Activated naive CD4-positive, alpha-beta T cell treated with anti-CD3 and anti-CD28 coated beads, Interleukin-2, amount 10 ng/mL, durations not matched to agents 7 days and 5 days (primary cell): ENCODE results near the gene TMEM43.
A peak's percentile ranks its signal among the peaks of the same experiment; 100 is the strongest.
"Not testable (repeated sequence)": the region's sequence is repeated elsewhere in the genome, so short reads cannot be mapped to it uniquely, and the experiment has no call there.

ENCODE experiments used
- CTCF ChIA-PET: fragments of 350-600 bp; sonication (Branson Sonifier 250); formaldehyde crosslinking; loops from one replicate; lab custom pipeline; 2021; ENCODE audit warnings: antibody characterized with exemption; lab: Charles Lee
- DNase-seq: peaks from one replicate; pipeline ENCODE4 v3.0.0-alpha.2; 2020
- H3K27ac Mint-ChIP-seq: one replicate; pipeline ENCODE4 v1.8.0; 2021; ENCODE audit warnings: mild to moderate bottlenecking, moderate library complexity, mixed read lengths
- H3K27me3 Mint-ChIP-seq: one replicate; pipeline ENCODE4 v1.8.0; 2021; ENCODE audit warnings: mild to moderate bottlenecking, mixed read lengths
- H3K36me3 Mint-ChIP-seq: one replicate; pipeline ENCODE4 v1.8.0; 2021; ENCODE audit warnings: mixed read lengths
- H3K4me1 Mint-ChIP-seq: one replicate; pipeline ENCODE4 v1.8.0; 2021; ENCODE audit warnings: mixed read lengths
- H3K4me3 Mint-ChIP-seq: one replicate; pipeline ENCODE4 v1.8.0; 2021; ENCODE audit warnings: mild to moderate bottlenecking, moderate library complexity, mixed read lengths
- H3K9me3 Mint-ChIP-seq: one replicate; pipeline ENCODE4 v1.8.0; 2021; ENCODE audit warnings: mixed read lengths

TMEM43 gene, protein sequence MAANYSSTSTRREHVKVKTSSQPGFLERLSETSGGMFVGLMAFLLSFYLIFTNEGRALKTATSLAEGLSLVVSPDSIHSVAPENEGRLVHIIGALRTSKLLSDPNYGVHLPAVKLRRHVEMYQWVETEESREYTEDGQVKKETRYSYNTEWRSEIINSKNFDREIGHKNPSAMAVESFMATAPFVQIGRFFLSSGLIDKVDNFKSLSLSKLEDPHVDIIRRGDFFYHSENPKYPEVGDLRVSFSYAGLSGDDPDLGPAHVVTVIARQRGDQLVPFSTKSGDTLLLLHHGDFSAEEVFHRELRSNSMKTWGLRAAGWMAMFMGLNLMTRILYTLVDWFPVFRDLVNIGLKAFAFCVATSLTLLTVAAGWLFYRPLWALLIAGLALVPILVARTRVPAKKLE

DNA sequence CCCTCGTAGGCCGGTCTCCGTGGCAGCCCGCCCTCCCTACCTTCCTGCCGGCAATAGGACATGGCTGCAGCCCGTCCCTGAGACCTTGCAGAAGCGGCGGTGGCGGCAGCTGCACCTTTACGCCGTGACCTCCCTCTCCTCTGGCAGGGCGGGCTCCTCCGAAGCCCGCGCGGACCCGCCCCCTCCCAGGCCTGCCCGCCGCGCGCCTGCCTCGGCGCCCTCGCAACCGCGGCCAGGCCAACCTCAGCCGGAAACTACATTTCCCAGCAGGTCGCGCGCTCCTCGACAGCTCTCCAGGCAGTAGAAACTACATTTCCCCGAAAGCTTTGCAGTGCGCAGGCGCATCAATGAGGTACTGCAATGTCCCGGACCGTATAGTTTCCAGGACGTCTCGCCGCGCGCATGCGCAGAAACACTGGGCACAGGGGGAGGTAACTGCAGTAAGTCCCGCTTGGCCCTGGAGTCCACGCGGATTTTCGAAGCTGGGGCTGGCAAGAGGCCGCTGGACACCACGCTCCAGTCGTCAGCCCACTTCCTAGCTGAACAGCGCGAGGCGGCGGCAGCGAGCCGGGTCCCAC lies at the start of gene TMEM43, which contains the start of gene CHCHD4:
Gene TMEM43, plus strand, starts transcription at position 438 of the 578 bp plus-strand sequence. CDS start 142 bp downstream, outside the sequence.
Gene CHCHD4, minus strand, starts transcription at position 256 of the 578 bp plus-strand sequence. Its CDS starts 194 bp downstream, at position 62.
- no peaks in the 10 kb centered on the region for H3K27me3 Mint-ChIP-seq
- H3K9me3 Mint-ChIP-seq: no peaks in the 10 kb centered on the region
- peaks cover 43% of the 10 kb centered on the region for H3K36me3 Mint-ChIP-seq
- CTCF ChIA-PET: interaction anchor here (0.7 to 3.6 kb wide), 5 partner anchors 11 to 228 kb away, joined by 3 to 22 read pairs (median 15); partner anchors contain the start of genes LSM3 and XPC
- DNase-seq: peak; percentile 99
- H3K27ac Mint-ChIP-seq: peak within 1 kb of the TSS; percentile 95
- H3K4me3 Mint-ChIP-seq: peak within 1 kb of the TSS; percentile 95
- H3K4me1 Mint-ChIP-seq: peaks cover 55% of the 10 kb centered on the region

DNA sequence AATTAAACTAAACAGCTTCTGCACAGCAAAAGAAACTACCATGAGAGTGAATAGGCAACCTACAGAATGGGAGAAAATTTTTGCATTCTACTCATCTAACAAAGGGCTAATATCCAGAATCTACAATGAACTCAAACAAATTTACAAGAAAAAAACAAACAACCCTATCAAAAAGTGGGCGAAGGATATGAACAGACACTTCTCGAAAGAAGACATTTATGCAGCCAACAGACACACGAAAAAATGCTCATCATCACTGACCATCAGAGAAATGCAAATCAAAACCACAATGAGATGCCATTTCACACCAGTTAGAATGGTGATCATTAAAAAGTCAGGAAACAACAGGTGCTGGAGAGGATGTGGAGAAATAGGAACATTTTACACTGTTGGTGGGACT lies 49.6 kb upstream of the TMEM43 start:
- H3K27ac Mint-ChIP-seq, H3K4me1 Mint-ChIP-seq, DNase-seq, H3K27me3 Mint-ChIP-seq, H3K36me3 Mint-ChIP-seq, CTCF ChIA-PET, H3K4me3 Mint-ChIP-seq: not testable (repeated sequence)
- peaks cover 13% of the 10 kb centered on the region for H3K9me3 Mint-ChIP-seq

DNA sequence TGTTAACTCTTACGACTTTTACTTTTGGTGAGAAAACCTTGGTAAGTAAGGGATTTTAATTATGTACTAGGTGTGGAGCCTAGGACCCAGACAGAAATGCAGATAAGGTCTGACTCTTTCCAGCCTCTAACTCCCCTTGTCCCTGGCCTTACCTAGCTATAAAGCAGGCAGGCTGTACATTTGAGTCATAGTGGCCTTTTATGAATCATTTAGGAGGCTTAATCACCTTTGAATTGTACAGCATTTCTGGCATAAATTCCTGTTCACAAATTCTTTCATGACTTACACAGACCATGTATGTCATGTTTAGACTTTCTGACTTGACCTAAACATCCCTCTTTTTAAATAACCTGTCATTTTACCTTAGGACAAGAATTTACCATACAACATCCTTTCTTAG lies 47.5 kb upstream of the TMEM43 start:
- Mint-ChIP-seq H3K4me3 (no peak overlapping the region), H3K27me3 (peaks cover 5% of the 10 kb centered on the region), H3K27ac (no peak overlapping the region), H3K9me3 (peaks cover 15% of the 10 kb centered on the region), H3K4me1 (peaks cover 4% of the 10 kb centered on the region), H3K36me3 (no peaks in the 10 kb centered on the region)
- DNase-seq: no peak
- CTCF ChIA-PET: no interaction called here

DNA sequence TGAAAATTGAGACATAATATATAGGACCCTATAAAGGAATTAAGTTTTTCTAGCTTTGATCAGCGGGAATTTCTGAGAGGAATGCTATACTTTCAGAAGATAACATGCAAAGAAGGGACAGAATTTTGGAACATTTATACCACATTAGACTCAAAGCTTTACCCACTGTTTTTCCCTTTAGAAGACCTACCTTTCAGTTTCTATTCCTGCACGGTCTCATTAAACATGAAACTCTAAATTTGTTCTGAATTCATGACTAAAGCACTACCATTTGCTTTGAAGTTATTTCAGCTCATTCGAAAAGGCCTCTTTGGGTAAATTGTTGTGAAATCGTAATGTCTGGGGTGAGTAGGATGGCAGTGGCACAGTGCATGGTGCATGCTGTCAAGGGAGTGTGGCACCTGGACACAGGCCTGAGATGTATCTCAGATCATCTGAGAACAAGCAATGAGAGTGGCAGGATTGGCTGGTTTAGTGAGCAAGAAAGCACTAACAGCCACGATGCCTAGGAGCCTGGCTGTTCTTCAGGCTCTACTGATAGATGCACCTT lies 42.7 kb upstream of the TMEM43 start:
- H3K9me3 Mint-ChIP-seq: peaks cover 13% of the 10 kb centered on the region
- H3K27ac Mint-ChIP-seq: peak overlapping the region; percentile 6
- CTCF ChIA-PET: interaction anchor here (1.1 kb wide), 1 partner anchor 15 kb away, joined by 3 read pairs; no protein-coding TSS in a partner anchor

DNA sequence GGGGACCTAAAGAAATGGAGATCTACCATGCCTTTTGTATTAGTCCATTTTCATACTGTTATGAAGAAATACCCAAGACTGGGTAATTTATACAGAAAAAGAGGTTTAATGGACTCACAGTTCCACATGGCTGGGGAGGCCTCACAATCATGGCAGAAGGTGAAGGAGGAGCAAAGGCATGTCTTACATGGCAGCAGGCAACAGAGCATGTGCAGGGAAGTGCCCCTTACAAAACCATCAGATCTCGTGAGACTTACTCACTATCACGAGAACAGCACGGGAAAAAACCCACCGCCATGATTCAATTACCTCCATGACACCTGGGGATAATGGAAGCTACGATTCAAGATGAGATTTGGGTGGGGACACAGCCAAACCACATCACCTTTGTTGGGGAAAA lies 37.4 kb upstream of the TMEM43 start:
- DNase-seq, H3K36me3 Mint-ChIP-seq, H3K27me3 Mint-ChIP-seq, H3K4me1 Mint-ChIP-seq, H3K27ac Mint-ChIP-seq, H3K4me3 Mint-ChIP-seq, H3K9me3 Mint-ChIP-seq, CTCF ChIA-PET: not testable (repeated sequence)

More for the DNA sequence above, 42.7 kb upstream of the TMEM43 start:
- H3K27me3 Mint-ChIP-seq: peaks cover 10% of the 10 kb centered on the region
- H3K36me3 Mint-ChIP-seq: no peaks in the 10 kb centered on the region
- H3K4me3 Mint-ChIP-seq: no peak overlapping the region
- DNase-seq: no peak
- peaks cover 6% of the 10 kb centered on the region for H3K4me1 Mint-ChIP-seq

DNA sequence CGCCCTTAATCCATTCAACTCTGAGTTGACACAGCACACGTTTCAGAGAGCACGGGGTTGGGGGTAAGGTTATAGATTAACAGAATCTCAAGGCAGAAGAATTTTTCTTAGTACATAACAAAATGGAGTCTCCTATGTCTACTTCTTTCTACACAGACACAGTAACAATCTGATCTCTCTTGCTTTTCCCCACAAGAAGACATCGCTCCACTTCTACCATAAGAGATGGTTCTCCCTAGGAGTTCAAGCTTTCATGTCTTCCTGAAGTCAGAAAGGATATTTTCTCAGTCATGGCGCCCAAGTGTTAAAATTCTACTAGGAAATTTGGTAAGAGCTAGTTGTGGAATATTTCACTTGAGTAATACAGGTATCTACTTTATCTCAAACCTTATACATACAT lies 32.9 kb upstream of the TMEM43 start:
- H3K9me3 Mint-ChIP-seq, H3K4me1 Mint-ChIP-seq, H3K36me3 Mint-ChIP-seq, DNase-seq, CTCF ChIA-PET, H3K27ac Mint-ChIP-seq, H3K4me3 Mint-ChIP-seq: not testable (repeated sequence)
- H3K27me3 Mint-ChIP-seq: peaks cover 12% of the 10 kb centered on the region

DNA sequence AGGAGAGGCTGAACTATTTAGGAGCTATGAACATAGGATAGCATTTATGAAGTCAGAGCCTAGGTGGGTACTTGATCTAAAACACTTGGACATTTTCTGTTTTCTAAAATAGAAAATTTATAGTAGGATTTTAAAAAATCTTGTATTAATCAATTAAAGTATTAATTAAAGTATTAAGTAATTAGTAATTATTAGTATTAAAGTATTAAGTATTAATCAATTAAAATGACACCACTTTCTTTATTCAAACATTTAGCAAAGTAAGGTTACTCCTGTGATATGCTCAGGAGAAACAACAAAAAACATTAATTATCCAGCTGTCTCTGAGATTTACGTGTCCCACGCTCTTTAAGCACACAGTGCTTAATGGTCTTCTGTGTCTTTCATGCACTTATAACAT lies 32.4 kb upstream of the TMEM43 start:
- Mint-ChIP-seq H3K9me3 (peaks cover 4% of the 10 kb centered on the region), H3K27ac (no peak overlapping the region), H3K4me1 (no peaks in the 10 kb centered on the region), H3K36me3 (no peaks in the 10 kb centered on the region), H3K27me3 (peaks cover 11% of the 10 kb centered on the region), H3K4me3 (no peak overlapping the region)
- CTCF ChIA-PET: no interaction called here
- DNase-seq: no peak

DNA sequence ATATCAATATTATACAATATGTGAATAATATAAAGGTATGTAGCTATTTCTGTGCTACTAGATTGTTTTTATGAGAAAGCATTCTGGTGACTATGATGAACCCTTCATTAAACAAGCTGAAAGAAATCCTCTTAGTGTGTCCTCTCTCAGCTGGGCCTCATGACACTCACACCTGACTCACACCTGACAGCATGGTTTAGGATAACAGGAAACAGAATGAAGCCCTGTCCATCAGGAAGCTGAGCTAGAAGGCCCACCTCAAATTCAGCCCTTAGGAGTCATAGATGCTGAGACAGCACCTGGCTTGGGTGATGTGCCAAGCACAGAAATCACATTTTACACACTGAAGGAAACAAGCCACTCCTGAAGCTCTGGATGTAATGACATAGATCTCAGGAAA lies 31.0 kb upstream of the TMEM43 start:
- Mint-ChIP-seq H3K27ac (no peak overlapping the region), H3K36me3 (no peaks in the 10 kb centered on the region), H3K27me3 (peaks cover 11% of the 10 kb centered on the region), H3K4me3 (no peak overlapping the region), H3K4me1 (no peaks in the 10 kb centered on the region), H3K9me3 (peaks cover 1% of the 10 kb centered on the region)
- DNase-seq: no peak
- CTCF ChIA-PET: no interaction called here

DNA sequence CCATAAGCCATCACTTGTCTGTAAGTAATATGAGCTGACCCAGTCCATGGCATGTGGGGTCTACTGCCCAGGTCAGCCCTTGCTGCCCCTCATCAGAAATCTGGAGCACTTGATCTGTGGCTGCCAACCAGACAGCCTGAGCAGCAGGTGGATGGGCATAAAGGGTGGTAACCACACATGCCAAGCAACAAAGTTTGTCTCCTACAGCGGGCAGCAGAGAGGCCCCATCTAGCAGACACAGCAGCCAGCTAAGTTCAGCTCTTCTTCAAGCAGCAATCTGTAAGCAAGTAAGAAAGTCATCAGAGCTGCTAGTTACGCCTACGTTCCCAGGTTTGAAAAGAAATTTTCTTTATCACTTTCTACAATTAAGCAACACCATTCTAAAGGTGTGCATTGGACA lies 28.1 kb upstream of the TMEM43 start:
- DNase-seq: no peak
- H3K4me1 Mint-ChIP-seq: no peaks in the 10 kb centered on the region
- CTCF ChIA-PET: interaction anchor here (0.9 kb wide), 1 partner anchor 15 kb away, joined by 3 read pairs; no protein-coding TSS in a partner anchor
- H3K27me3 Mint-ChIP-seq: peaks cover 7% of the 10 kb centered on the region
- H3K9me3 Mint-ChIP-seq: peaks cover 1% of the 10 kb centered on the region
- no peaks in the 10 kb centered on the region for H3K36me3 Mint-ChIP-seq
- no peak overlapping the region for H3K4me3 Mint-ChIP-seq
- no peak overlapping the region for H3K27ac Mint-ChIP-seq

DNA sequence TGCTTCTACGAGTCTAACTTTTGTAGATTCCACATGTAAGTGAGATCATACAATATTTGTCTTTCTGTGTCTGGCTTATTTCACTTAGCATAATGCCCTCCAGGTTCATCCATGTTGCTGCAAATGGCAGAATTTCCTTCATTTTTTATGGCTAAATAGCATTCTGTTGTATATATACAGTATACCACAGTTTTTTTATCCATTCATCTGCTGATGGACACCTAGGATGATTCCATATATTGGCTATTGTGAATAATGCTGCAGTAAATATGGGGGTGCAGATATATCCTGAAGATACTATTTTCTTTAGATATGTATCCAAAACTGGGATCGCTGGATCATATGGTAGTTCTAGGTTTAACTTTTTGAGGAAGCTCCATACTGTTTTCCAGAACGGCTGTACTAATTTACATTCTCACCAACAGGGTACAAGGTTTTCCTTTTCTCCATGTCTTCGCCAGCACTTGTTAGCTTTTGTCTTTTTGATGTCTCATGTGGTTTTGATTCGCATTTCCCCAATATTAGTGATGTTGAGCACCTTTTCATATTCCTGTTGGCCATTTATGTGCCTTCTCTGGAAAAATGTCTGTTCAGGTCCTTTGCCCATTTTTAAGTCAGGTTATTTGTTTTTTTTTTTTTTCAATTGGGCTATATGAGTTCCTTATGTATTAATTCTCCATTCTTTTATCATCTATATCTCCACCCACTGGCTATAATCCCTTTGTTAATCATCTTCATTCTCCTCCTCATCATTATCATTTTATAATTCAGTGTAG lies 27.0 kb upstream of the TMEM43 start:
- DNase-seq: no peak
- Mint-ChIP-seq H3K9me3 (peaks cover 1% of the 10 kb centered on the region), H3K4me3 (no peak overlapping the region), H3K27me3 (peaks cover 7% of the 10 kb centered on the region), H3K27ac (no peak overlapping the region), H3K36me3 (no peaks in the 10 kb centered on the region), H3K4me1 (no peaks in the 10 kb centered on the region)
- CTCF ChIA-PET: interaction anchor here (0.9 kb wide), 1 partner anchor 16 kb away, joined by 3 read pairs; no protein-coding TSS in a partner anchor

DNA sequence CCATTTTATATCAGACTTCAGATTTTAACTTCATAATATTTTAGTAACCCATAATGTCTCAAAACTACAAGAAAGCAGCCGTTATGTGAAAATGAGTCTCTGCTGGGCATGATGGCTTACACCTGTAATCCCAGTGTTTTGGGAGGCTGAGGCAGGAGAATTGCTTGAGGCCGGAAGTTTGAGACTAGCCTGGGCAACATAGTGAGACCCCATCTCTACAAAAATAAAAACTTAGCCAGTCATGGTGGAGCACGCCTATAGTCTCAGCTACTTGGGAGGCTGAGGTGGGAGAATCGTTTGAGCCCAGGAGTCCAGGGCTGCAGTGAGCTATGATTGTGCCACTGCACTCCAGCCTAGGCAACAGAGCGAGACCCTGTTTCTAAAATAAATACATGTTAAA lies 15.0 kb upstream of the TMEM43 start:
- H3K4me3 Mint-ChIP-seq, H3K27ac Mint-ChIP-seq, CTCF ChIA-PET, H3K9me3 Mint-ChIP-seq, H3K4me1 Mint-ChIP-seq, H3K27me3 Mint-ChIP-seq, DNase-seq: not testable (repeated sequence)
- H3K36me3 Mint-ChIP-seq: peaks cover 30% of the 10 kb centered on the region

DNA sequence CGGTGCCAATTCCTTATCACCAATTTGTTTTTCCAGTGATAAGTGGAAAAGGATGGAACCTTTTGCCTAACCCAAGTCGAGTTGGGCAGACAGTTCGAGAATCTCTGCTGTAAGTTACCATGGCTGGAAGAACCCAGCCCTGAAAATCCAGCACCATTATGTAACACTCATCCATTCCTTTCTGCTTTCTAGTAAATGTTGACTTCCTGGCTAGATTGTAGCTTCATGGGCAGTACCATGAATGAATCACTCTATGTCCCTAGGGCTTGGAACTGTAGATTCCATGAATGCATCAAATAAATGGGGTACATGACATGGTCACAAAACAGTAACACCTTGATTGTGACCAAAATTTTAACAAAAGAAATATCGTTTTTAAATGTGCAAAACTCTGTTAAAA lies 14.2 kb upstream of the TMEM43 start:
- CTCF ChIA-PET: no interaction called here
- Mint-ChIP-seq H3K27me3 (no peaks in the 10 kb centered on the region), H3K27ac (no peak overlapping the region), H3K4me3 (no peak overlapping the region), H3K9me3 (no peaks in the 10 kb centered on the region), H3K36me3 (peaks cover 33% of the 10 kb centered on the region), H3K4me1 (no peaks in the 10 kb centered on the region)
- no peak for DNase-seq

DNA sequence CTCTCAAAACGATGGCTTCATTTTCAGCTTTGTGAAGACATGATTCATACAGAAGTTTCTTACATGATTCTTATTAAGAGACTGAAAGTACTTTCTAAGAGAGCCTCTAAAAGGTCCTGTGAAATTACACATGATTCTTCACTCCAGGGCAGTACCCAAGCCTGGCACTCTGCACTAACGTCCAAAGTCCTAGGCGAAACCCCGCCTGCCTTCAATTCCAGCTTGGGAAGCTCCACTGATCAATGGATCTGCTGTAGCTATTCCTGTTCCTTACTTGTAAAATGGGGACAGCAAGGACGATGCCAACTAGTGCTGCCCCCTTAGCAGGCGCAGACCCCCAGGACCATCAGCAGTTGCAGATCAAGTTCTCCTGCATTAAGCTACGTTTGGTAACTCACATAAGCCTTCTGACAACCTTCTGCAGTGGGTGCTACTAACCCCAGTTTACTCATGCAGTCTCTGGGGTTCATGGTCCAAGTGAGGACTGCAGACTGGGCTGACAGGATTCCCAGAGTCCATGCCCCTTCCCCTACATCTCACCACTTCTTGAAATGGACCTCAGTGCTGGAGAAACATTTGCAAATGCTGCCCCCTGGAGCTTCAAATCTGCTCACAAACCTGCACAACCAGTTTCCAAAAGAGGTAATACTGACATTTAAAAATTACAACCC lies 10.8 kb upstream of the TMEM43 start:
- no peak for DNase-seq
- CTCF ChIA-PET: interaction anchor here (1.4 to 2.3 kb wide), 5 partner anchors 10 to 218 kb away, joined by 5 to 25 read pairs (median 5); partner anchors contain the start of genes CHCHD4 and TMEM43
- Mint-ChIP-seq H3K4me3 (no peak overlapping the region), H3K27me3 (no peaks in the 10 kb centered on the region), H3K36me3 (peaks cover 36% of the 10 kb centered on the region), H3K9me3 (no peaks in the 10 kb centered on the region), H3K4me1 (no peaks in the 10 kb centered on the region), H3K27ac (no peak overlapping the region)
